ENCODE data around the gene STK4. TPM values are rescaled to one million over a fixed set of nuclear protein-coding genes. Genes with fewer than 3 reads are reported as not detected.

Gene STK4
- 28.4 and 31.4 TPM in 2 replicates for total RNA-seq

GRCh38 chr20:44966030-44966961 lies at the start of gene STK4:
TSS of gene STK4 (plus strand) at chr20:44966512. CDS start at chr20:44966569, 57 bp downstream.

GRCh38 chr20:44960103-44960852 lies 6.0 kb upstream of the STK4 start, which contains the start of gene TOMM34:
TSS of gene TOMM34 (minus strand) at chr20:44960397. CDS start at chr20:44960333, 64 bp downstream.

DNA sequence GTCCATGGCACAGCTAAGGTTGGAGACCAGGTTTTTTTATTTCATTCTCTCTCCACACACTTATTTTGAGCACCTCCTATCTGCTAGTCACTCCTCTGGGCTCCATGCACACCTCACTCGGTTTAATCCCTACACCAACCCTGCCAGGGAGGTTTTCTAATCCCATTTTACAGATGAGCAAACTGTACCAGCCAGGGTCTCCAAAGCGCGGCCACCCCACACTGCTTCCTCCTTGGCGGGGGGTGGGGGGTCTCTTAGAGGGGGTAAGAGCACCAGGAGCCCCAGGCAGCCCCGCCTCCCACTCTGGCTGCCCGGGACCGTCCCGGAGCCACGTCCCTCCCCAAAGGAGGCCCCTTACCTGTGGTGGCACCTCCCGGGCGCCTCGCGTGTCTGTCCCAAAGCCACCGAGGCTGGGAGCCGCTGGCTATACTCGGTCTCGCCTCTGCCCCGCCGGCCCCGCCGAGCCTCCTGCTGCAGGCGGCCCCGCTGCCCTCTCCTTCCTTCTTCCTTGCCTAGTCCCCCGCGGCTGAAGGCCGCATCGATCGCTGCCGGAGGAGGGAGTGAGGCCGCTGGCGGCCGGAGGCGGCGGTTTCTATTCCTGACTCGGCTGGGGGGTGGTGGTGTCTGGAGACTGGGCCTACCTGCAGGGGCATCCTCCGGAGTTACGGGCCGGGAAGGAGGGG lies 134.4 kb downstream of the STK4 start, which contains the start of gene KCNS1:
Gene KCNS1 (minus strand): TSS at position 565 of the 683 bp plus-strand sequence. CDS start 1,891 bp downstream, outside the sequence.

GRCh38 chr20:45114465-45115385 lies 148.4 kb downstream of the STK4 start, which contains the start of gene WFDC5:
TSS of gene WFDC5 (minus strand) at chr20:45115174. CDS start at chr20:45115083, 91 bp downstream.

GRCh38 chr20:45124365-45124764 lies 158.1 kb downstream of the STK4 start, which contains the start of gene WFDC12:
TSS of gene WFDC12 (minus strand) at chr20:45124465. CDS start at chr20:45124447, 18 bp downstream.

Other genes with a start within 250 kb of the STK4 start
- gene KCNK15, start 220.6 kb upstream of the STK4 start, total RNA-seq, result 0.29 and 1.3 TPM in 2 replicates
- gene RIMS4, start 156.0 kb upstream of the STK4 start, total RNA-seq, result under 0.01 and 0.17 TPM in 2 replicates
- 88.7 and 158 TPM in 2 replicates for gene YWHAB, start 80.8 kb upstream of the STK4 start, total RNA-seq
- gene PABPC1L, start 56.5 kb upstream of the STK4 start, total RNA-seq, result 11.5 and 14.1 TPM in 2 replicates
- gene TOMM34, start 6.1 kb upstream of the STK4 start, total RNA-seq, result 24.3 and 29.1 TPM in 2 replicates
- 0.29 and 2.5 TPM in 2 replicates for gene KCNS1, start 134.6 kb downstream of the STK4 start, total RNA-seq
- gene WFDC5, start 148.7 kb downstream of the STK4 start, total RNA-seq, result not detected in 2 replicates
- gene WFDC12, start 158.0 kb downstream of the STK4 start, total RNA-seq, result not detected in 2 replicates
- gene PI3, start 208.4 kb downstream of the STK4 start, total RNA-seq, result not detected in 2 replicates
- gene SEMG1, start 240.5 kb downstream of the STK4 start, total RNA-seq, result not detected in 2 replicates

Measured in smooth muscle cell of trachea (primary cell).